Adrenal gland (tissue), 12 donors: ENCODE measurements around the gene KRTAP5-6. TPM values are rescaled to one million over a fixed set of nuclear protein-coding genes. Genes with fewer than 3 reads are reported as not detected.

Experiments used
- DNase-seq, 7 donors: peaks; one replicate each; pipeline ENCODE4 v3.0.0-alpha.2; 2019 to 2020
- H3K27ac ChIP-seq, 5 donors: fragments of 200-600 bp; sonication (generic) in 4 of 5; 1 replicate in 3 of 5; 2 replicates in 2 of 5; pipeline versions ENCODE4 v1.5.1 to v1.8.0; 2016 to 2020; ENCODE audit warnings: mild to moderate bottlenecking in 1 of 5
- H3K27me3 ChIP-seq: fragments of 200-600 bp; 2 replicates; pipeline ENCODE4 v1.8.0; 2021
- H3K36me3 ChIP-seq, 2 donors: fragments of 200-600 bp; replicated peaks in 1 of 2; 1 replicate in 1 of 2; 2 replicates in 1 of 2; pipeline versions ENCODE4 v1.5.1 to v1.8.0; 2018 to 2022
- H3K4me1 ChIP-seq, 2 donors: fragments of 200-600 bp; replicated peaks in 1 of 2; 1 replicate in 1 of 2; 2 replicates in 1 of 2; pipeline versions ENCODE4 v1.5.1 to v1.8.0; 2018 to 2021
- H3K4me3 ChIP-seq, 4 donors: fragments of 200-600 bp; sonication (generic) in 3 of 4; one replicate each; pipeline ENCODE4 v1.5.1; 2016 to 2018
- H3K9me3 ChIP-seq, 3 donors: fragments of 200-600 bp; sonication (generic) in 1 of 3; replicated peaks in 1 of 3; 1 replicate in 2 of 3; 2 replicates in 1 of 3; pipeline versions ENCODE4 v1.5.1 to v1.8.0; 2016 to 2021
- CTCF ChIP-seq, 6 experiments: fragments of 450-650 bp in 4 of 6; fragments of 200-600 bp in 2 of 6; sonication (generic) in 1 of 6; IDR thresholded peaks; 1 replicate in 5 of 6; 2 replicates in 1 of 6; pipeline versions ENCODE4 v1.5.1 to v1.8.0; 2016 to 2021; ENCODE audit warnings: antibody characterized with exemption in 6 of 6, mild to moderate bottlenecking in 2 of 6, moderate library complexity in 1 of 6
- POLR2A ChIP-seq, 2 donors: fragments of 450-650 bp; IDR thresholded peaks; one replicate each; pipeline ENCODE4 v1.6.1; 2017; ENCODE audit warnings: antibody characterized with exemption in 2 of 2, mild to moderate bottlenecking in 2 of 2, moderate library complexity in 1 of 2
- WGBS, 4 donors: extraction: QIAGEN DNeasy Blood & Tissue Kit in 2 of 4; methylation state at CpG; one replicate each; pipeline versions ENCODE4 v1.1.5 to v1.1.7; 2013 to 2017; 5-methylcytosine and 5-hydroxymethylcytosine counted together
- intact Hi-C, 2 donors: fragments of 100-400 bp; cut with DNase I; formaldehyde crosslinking; loops; one replicate each; pipeline versions ENCODE4 v1.14.1 to v1.15.0; 2022 to 2023
- polyA plus RNA-seq, 3 donors: library from polyadenylated mRNA; stranded (reverse); fragments of 200-250 nt in 2 of 3; fragments of 350-450 nt in 1 of 3; fragmentation: Illumina TruSeq in 1 of 3; extraction: RNeasy Lipid Tissue Mini Kit (QIAGEN cat#74804) in 1 of 3; gene quantifications; one replicate each; pipeline ENCODE4 v1.2.3, GENCODE V29; 2013 to 2014
- total RNA-seq, 9 donors: library from RNA; depleted of rRNA in 4 of 9; stranded (reverse); fragments of >200 nt in 4 of 9; fragments of 120-200 nt in 1 of 9; fragmentation: NEBNext Ultra II Directional in 1 of 9; extraction: Animal tissue kit (Norgen Biotek cat#: 25700) in 1 of 9; gene quantifications; one replicate each; pipeline versions ENCODE4 v1.1.0 to v1.2.4, GENCODE V29; 2013 to 2023
- donor health status: healthy with polysubstance abuse.
- donor health status: Bipolar disorder and iron deficiency.
- donor health status: DM: yes; HTN: yes; CAD: no.
- donor health status: DM: no; HTN: no; CAD: no.
- donor health status: DM: no; HTN: no; CAD: no.
- donor health status: DM: yes; HTN: yes; CAD: no.

KRTAP5-6 gene
- total and polyA plus RNA-seq, 12 donors = 0.61 TPM; not detected in 11

- TF ChIP-seq POLR2A (IDR thresholded peaks at IDR 0.05) (no peak), CTCF (IDR thresholded peaks at IDR 0.05) (no peak)
- no peaks in the 10 kb centered on the region for H3K9me3 ChIP-seq
- WGBS, 4 donors = 86 to 93% (median 91%) methylated on average over 10 of the region's 10 CpGs
These were observed 5.5 kb downstream of the KRTAP5-6 start for GRCh38 chr11:1702506-1702905.

GRCh38 chr11:1703146-1703545 is 6.2 kb downstream of the KRTAP5-6 start:
- no peak for TF ChIP-seq CTCF (IDR thresholded peaks at IDR 0.05)
- TF ChIP-seq POLR2A (IDR thresholded peaks at IDR 0.05) = no peak
- Histone ChIP-seq H3K36me3 (no peaks in the 10 kb centered on the region), H3K4me1 (peaks cover 0 to 7% of the 10 kb centered on the region in 2 donors), H3K9me3 (no peaks in the 10 kb centered on the region), H3K27me3 (no peaks in the 10 kb centered on the region), H3K4me3 (no peak overlapping the region), H3K27ac (no peak overlapping the region)
- intact Hi-C loops = no loop called here
- WGBS, 4 donors = 81 to 89% (median 86%) methylated on average over 6 of the region's 6 CpGs
- DNase-seq = peak in 1 of 7 donors; percentile 7

More at GRCh38 chr11:1702506-1702905, 5.5 kb downstream of the KRTAP5-6 start:
- no peak overlapping the region for H3K27ac ChIP-seq
- no peaks in the 10 kb centered on the region for H3K36me3 ChIP-seq
- no peak overlapping the region for H3K4me3 ChIP-seq
- no peaks in the 10 kb centered on the region for H3K27me3 ChIP-seq
- DNase-seq = peak in 1 of 7 donors; percentile 21
- H3K4me1 ChIP-seq = peaks cover 0 to 7% of the 10 kb centered on the region in 2 donors
- intact Hi-C loops = no loop called here

GRCh38 chr11:1705126-1706052 is 8.4 kb downstream of the KRTAP5-6 start:
- 63 to 77% (median 68%) methylated on average over 15 of the region's 15 CpGs for WGBS, 4 donors
- H3K9me3 ChIP-seq = no peaks in the 10 kb centered on the region
- H3K36me3 ChIP-seq = no peaks in the 10 kb centered on the region
- H3K27me3 ChIP-seq = no peaks in the 10 kb centered on the region
- H3K4me1 ChIP-seq = peaks cover 0 to 7% of the 10 kb centered on the region in 2 donors
- no peak overlapping the region for H3K27ac ChIP-seq
- no peak for TF ChIP-seq POLR2A (IDR thresholded peaks at IDR 0.05)
- TF ChIP-seq CTCF (IDR thresholded peaks at IDR 0.05) = no peak
- DNase-seq = peak in 4 of 7 donors; percentile 3 to 63 (median 32)
- intact Hi-C loops = no loop called here
- H3K4me3 ChIP-seq = no peak overlapping the region

GRCh38 chr11:1706634-1707400 is 9.8 kb downstream of the KRTAP5-6 start:
- no peak overlapping the region for H3K27ac ChIP-seq
- intact Hi-C loops = no loop called here
- H3K36me3 ChIP-seq = no peaks in the 10 kb centered on the region
- WGBS, 4 donors = 67 to 90% (median 81%) methylated on average over 2 to 17 of the region's 17 CpGs
- H3K4me3 ChIP-seq = no peak overlapping the region
- DNase-seq = peak in 1 of 7 donors; percentile 10
- TF ChIP-seq POLR2A (IDR thresholded peaks at IDR 0.05) (no peak), CTCF (IDR thresholded peaks at IDR 0.05) (peak in 2 of 6 experiments; percentile 24 to 29)
- no peaks in the 10 kb centered on the region for H3K27me3 ChIP-seq
- no peaks in the 10 kb centered on the region for H3K9me3 ChIP-seq
- H3K4me1 ChIP-seq = peaks cover 0 to 7% of the 10 kb centered on the region in 2 donors
